DND-41 (cell line): Measurements from ENCODE around the gene ASPA.

Experiments used
- ATAC-seq: fragments of 200-7000 bp; cut with Tn5 transposase; 3 replicates; pipeline ENCODE4 v1.9.1; 2021; ENCODE audit warnings: low read depth; ENCODE audit not compliant: insufficient read depth
- DNase-seq: peaks from one replicate; pipeline ENCODE4 v3.0.0-alpha.2; 2020
- H2AFZ ChIP-seq: 2 replicates; pipeline ENCODE4 v1.6.0; 2012; ENCODE audit warnings: low read depth, low read length
- H3K27ac ChIP-seq: 2 replicates; pipeline ENCODE4 v1.5.1; 2012; ENCODE audit warnings: low read length, inconsistent platforms
- H3K27me3 ChIP-seq: fragments of 200-600 bp; sonication (generic); 2 replicates; pipeline ENCODE4 v1.6.0; 2012; ENCODE audit warnings: low read length, mild to moderate bottlenecking, inconsistent platforms; ENCODE audit not compliant: insufficient read depth, poor library complexity
- H3K36me3 ChIP-seq: 2 replicates; pipeline ENCODE4 v1.5.1; 2012; ENCODE audit warnings: low read length, inconsistent platforms; ENCODE audit not compliant: insufficient read depth
- H3K4me1 ChIP-seq: 2 replicates; pipeline ENCODE4 v1.5.1; 2012; ENCODE audit warnings: mild to moderate bottlenecking, low read length; ENCODE audit not compliant: insufficient read depth
- H3K4me2 ChIP-seq: 2 replicates; pipeline ENCODE4 v1.6.0; 2012; ENCODE audit warnings: mild to moderate bottlenecking, moderate library complexity, low read length, inconsistent platforms; ENCODE audit not compliant: insufficient read depth
- H3K4me3 ChIP-seq, 2 experiments: fragments of 200-600 bp in 1 of 2; shearing (Covaris generic) in 1 of 2; 2 replicates each; pipeline ENCODE4 v1.5.1; 2012 to 2016; ENCODE audit warnings: inconsistent platforms in 2 of 2, low read length in 2 of 2, mild to moderate bottlenecking in 2 of 2, low read depth in 1 of 2, moderate library complexity in 1 of 2
- H3K79me2 ChIP-seq: 2 replicates; pipeline ENCODE4 v1.6.0; 2012; ENCODE audit warnings: low read length, inconsistent platforms; ENCODE audit not compliant: insufficient read depth
- H3K9ac ChIP-seq: 2 replicates; pipeline ENCODE4 v1.6.0; 2012; ENCODE audit warnings: low read depth, mild to moderate bottlenecking, inconsistent platforms, low read length, moderate library complexity
- H3K9me3 ChIP-seq: 2 replicates; pipeline ENCODE4 v1.5.1; 2012; ENCODE audit warnings: low read length, moderate library complexity, mild to moderate bottlenecking, inconsistent platforms; ENCODE audit not compliant: insufficient read depth, severe bottlenecking
- H4K20me1 ChIP-seq: 2 replicates; pipeline ENCODE4 v1.6.0; 2012; ENCODE audit warnings: low read length; ENCODE audit not compliant: insufficient read depth
- CTCF ChIP-seq: IDR thresholded peaks from 2 replicates; pipeline ENCODE4 v1.5.1; 2012; ENCODE audit warnings: borderline replicate concordance, low read length, moderate library complexity, mild to moderate bottlenecking; ENCODE audit not compliant: poor library complexity, severe bottlenecking; ENCODE audit errors: extremely low read depth
- EZH2 ChIP-seq: IDR thresholded peaks from 3 replicates; pipeline ENCODE4 v1.6.1; 2012; ENCODE audit warnings: borderline replicate concordance, low read depth, mild to moderate bottlenecking, moderate library complexity, low read length, inconsistent platforms; ENCODE audit not compliant: severe bottlenecking

ASPA gene

GRCh38 chr17:3529817-3530741, 54.3 kb downstream of the ASPA start:
- no peaks in the 10 kb centered on the region for H3K4me1 ChIP-seq
- H3K27me3 ChIP-seq = no peaks in the 10 kb centered on the region
- no peak overlapping the region for H3K27ac ChIP-seq
- no peak for ATAC-seq
- H3K36me3 ChIP-seq = no peaks in the 10 kb centered on the region
- TF ChIP-seq CTCF = no peak
- no peaks in the 10 kb centered on the region; the same call in 1 of the 2 replicates for H4K20me1 ChIP-seq
- H3K79me2 ChIP-seq = no peaks in the 10 kb centered on the region
- no peak overlapping the region for H3K9ac ChIP-seq
- H3K4me2 ChIP-seq = no peak overlapping the region
- no peak overlapping the region for H2AFZ ChIP-seq
- H3K4me3 ChIP-seq = no peak overlapping the region
- no peak for DNase-seq
- H3K9me3 ChIP-seq = no peaks in the 10 kb centered on the region

GRCh38 chr17:3531266-3532101, 55.7 kb downstream of the ASPA start:
- TF ChIP-seq EZH2 (no peak), CTCF (no peak)
- no peak overlapping the region for H2AFZ ChIP-seq
- no peak for ATAC-seq

GRCh38 chr17:3532106-3532858, 56.5 kb downstream of the ASPA start:
- H3K4me1 ChIP-seq = no peaks in the 10 kb centered on the region
- ATAC-seq = no peak
- no peak overlapping the region for H3K9ac ChIP-seq
- no peak overlapping the region for H2AFZ ChIP-seq
- H3K27me3 ChIP-seq = no peaks in the 10 kb centered on the region
- H3K79me2 ChIP-seq = no peaks in the 10 kb centered on the region
- no peaks in the 10 kb centered on the region for H3K36me3 ChIP-seq
- no peak for DNase-seq
- TF ChIP-seq CTCF (no peak), EZH2 (no peak)
- H3K4me2 ChIP-seq = no peak overlapping the region
- no peak overlapping the region for H3K4me3 ChIP-seq
- H3K9me3 ChIP-seq = no peaks in the 10 kb centered on the region
- H3K27ac ChIP-seq = no peak overlapping the region
- no peaks in the 10 kb centered on the region; the same call in 1 of the 2 replicates for H4K20me1 ChIP-seq

More at GRCh38 chr17:3531266-3532101, 55.7 kb downstream of the ASPA start:
- Histone ChIP-seq H3K9me3 (no peaks in the 10 kb centered on the region), H3K4me3 (no peak overlapping the region), H4K20me1 (no peaks in the 10 kb centered on the region; the same call in 1 of the 2 replicates), H3K27me3 (no peaks in the 10 kb centered on the region), H3K4me2 (no peak overlapping the region), H3K9ac (no peak overlapping the region), H3K4me1 (no peaks in the 10 kb centered on the region), H3K79me2 (no peaks in the 10 kb centered on the region), H3K36me3 (no peaks in the 10 kb centered on the region), H3K27ac (no peak overlapping the region)
- no peak for DNase-seq
